Inflammatory macrophage (primary cell): ENCODE measurements around the gene FAM120AOS.
A peak's percentile ranks its signal among the peaks of the same experiment; 100 is the strongest.

ENCODE experiments used
- DNase-seq, 2 donors: peaks; one replicate each; pipeline ENCODE4 v3.0.0-alpha.2; 2020 to 2022

The FAM120AOS gene

DNA sequence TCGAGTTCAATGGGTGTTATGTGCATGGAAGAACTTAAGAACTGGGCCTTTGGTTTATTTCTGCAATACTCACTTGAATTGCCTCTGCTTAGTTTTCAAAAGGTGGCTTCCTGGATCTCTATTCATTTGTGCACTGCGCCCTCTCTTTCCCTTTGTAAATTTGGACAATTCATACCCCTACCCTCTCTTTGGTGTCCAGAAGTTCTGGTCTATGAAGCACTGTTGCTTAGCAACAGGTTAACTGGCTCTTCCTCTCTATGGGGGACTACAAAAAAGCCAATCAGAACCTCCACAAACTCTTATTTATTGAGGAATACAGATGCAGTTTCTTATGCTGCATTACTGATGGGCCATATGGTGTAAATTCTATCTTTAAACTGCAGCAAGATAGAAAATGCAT is 15.4 kb downstream of the FAM120AOS start:
- no peak for DNase-seq

DNA sequence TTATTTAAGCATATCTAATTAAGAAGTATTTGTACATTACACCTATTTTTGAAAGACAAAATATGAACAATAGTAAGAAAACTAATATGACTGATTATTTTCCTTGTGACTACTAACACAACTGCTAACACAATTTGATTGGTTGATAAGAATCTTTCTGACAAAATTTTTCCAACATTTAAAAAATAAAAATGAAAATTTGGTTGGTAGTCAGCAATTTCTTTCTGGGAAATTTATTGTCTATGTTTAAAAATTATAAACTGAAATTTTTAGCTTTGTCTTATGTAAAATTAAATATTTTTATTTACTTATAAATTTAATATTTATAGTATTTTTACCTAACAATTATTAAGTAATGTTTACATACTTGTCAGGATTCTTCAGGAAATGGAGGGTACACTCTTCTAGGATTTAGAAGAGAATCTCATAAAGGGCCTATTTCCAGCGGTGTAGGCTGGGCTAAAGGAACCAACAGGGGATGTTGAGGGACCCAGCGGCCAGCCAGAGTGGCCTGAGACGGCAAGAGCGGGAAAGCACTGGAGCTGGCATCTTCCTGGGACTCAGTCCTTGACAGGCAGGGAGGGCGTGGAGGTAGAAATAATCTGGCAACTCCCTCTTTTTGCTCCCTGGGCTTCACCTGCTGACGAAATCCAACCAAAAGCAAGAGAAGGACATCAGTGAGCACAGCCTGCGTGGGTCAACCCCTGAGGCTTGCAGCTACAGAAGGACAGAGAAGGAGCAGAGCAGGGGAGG is 16.6 kb downstream of the FAM120AOS start:
- DNase-seq, result no peak

DNA sequence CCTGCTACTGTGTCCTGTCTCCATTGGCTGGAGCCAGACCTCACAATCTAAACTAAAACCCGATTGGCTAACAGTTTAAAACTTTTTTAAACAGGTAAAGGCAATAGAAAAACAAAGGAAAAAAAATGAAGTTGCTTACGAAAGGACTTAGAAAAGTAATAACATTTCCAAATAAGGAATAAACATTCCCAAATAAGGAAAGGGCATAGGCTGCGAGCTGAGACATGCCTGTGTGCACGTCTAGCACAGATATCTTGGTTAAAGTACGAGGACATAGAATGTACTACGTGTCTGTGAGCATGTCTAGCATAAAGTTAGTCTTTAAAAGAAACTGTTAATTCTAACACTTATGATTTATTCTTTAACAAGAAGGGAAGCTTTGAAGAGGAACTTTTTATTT is 17.2 kb downstream of the FAM120AOS start:
- DNase-seq, result no peak

DNA sequence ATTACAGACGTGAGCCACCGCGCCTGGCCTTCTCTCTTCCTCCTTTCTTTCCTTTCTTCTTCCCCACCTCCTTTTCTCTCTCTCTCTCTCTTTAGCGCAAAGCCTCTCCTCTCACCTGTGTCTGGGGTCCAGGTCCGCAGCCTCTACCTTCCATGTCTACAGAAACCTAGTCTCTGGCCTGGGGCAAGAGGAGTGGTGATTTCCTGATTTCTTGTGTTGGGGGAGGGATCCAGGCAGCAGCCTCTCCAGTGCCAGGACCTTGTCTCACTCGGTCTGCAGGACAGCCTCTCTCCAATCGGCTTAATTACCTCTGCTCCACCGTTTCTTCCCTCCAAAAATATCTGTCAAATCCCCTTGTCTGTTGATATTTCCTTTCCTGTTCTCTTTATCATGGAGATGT is 18.0 kb downstream of the FAM120AOS start:
- DNase-seq, result no peak

DNA sequence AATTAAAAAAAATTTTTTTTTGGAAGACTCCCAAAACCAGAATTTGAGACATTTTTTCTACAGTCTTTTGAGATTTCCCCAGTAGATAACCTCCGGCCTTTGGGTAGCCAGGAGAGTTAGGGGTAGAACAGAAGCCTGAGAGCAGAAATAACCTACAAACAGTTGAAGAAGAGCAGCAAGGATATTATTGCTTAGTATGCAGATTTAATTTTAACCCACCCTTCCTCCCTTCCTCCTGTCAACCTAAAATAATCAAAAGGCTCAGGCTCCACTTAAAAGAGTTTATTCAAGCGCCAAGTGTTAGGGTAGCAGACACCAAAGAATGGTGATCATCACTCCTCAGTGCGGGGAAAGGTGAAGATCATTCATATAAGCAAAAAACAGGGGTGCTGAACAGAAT is 19.3 kb downstream of the FAM120AOS start:
- no peak for DNase-seq

DNA sequence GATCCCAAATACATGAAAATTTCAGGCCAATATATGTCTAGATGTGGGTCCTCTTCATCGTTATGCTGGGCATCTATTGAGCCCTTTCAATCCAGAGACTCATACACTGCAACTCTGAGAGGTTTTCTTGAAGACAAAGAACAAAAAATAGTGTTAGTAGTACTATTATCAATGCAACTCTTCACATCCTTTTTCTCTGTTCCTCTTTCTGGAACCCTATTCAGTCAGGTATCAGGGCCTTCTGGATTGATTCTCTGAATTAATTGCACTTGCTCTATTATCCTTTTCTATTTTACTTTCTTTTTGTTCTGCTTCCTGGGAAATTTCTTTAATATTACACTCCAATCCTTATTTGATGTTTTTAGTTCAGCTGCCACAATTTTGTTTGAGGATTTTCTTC is 20.4 kb downstream of the FAM120AOS start:
- no peak for DNase-seq

DNA sequence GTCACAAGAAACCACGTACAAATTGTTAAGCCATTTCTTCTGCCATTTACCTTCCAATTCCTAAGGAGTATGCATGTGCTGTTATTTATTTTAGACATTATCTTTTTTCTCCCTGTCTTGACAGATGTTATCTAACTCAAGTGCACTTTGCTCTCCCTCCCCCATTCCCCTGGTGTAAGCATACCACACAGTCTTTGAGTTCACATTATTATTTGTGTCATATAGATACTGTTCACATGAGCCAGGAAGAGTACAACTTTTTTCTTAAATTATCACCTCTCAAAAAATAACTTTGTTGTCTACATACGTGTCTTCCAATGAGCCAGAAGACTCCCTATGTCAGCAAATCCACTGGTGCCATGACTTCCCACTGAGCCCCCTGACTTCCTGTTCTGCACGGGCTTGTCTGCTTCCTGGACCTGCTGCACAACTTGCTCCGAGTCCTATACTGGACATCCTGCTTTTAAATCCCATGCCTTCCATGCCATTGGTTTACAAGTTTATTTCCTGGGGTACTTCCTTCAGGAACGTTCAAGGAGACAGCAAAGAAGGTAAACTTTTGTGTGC is 21.8 kb downstream of the FAM120AOS start:
- DNase-seq, result peak in 1 of 2 donors; percentile 20

DNA sequence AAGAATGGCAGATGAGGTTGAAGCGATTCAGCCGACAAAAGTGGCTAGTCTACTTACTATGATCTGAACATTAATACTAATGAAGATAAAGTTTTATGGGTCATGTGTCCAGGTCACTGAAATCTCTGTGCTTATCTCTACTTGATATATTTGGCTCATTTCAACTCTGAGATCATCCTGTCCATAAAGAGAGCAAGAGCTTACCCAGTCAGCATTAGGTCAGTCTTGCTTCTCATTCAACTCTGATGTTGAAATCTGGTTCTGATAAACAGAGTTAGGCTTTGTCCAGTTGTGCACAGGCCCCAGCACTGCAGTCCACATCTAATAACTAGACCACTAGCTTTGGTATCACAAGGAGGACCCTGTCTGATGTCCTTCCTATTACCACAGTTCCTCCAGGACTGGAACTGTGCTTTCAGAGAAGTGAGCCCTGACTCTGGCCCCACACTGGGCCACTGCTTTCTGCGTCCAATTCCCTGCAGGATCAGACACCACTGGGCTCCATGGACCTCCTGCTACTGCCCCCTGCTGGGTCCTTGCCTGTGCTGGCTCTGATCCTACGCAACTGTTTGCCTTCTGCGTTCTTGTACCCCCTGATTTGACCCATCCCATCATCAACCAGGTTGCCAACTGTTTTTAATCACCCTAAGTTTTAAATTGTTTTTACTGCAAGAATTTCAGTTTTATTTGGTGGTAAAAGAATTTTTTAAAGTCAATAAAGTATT is 25.6 kb downstream of the FAM120AOS start:
- peak in 1 of 2 donors; percentile 8 for DNase-seq

DNA sequence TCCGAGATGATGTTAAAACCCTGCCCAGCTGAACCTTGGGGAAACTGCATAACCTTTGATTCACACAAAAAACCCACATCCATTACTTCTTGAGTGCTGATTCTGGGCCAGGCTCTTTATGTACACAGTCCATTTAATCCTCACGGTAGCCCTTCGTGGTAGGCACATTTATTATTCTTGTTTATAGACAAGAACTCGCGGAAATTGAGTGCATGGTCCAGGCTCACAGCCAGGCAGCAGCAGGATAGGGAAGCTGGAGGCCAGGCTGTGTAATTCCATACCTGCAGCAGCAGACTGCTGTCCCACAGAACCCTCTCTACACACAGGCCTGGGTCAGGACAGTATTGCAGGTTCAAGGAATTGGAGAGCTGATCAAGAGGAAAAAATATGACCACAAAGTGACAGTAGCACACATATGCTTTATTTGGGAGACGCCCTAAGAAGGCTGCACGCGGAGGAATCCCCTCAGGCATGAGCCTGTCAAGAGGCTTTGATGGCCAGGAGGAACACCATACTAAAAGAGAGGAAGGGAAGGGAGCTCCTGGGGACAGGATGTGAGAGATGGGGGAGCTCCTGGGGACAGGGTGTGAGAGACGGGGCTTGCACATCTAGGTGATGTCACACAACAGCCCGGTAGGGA is 30.3 kb downstream of the FAM120AOS start:
- DNase-seq, result no peak

DNA sequence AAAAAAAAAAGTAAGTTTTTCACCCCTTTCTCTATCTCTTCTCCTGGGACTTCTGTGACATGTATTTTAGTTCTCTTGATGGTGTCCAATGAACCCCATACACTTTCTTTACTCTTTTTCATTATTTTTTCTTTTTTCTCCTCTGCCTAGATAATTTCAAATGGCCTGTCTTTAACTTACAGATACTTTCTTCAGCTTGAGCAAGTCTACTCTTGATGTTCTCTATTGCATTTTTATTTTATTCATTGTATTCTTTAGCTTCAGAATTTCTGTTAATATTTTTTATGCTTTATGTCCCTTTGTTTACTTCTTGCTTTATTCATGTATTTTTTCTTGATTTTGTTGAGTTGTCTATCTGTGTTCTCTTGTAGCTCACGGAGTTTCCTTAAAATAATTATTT is 34.4 kb downstream of the FAM120AOS start:
- no peak for DNase-seq

DNA sequence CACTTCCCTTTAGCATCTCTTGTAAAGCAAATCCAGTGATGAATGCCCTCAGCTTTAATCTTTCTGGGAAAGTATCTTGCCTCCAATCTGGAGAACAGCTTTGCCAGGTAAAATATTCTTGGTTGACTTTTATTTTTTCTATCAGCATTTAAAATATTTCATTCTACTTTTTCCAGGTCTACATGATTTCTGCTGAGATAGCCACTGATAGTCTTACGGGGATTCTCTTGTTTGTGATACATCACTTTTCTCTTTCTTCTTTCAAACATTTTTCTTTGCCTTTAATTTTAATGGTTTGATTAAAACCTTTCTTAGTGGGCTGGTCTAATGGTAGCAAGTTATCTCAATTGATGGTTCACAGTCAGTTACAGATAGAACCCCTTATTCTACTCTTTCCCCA is 35.8 kb downstream of the FAM120AOS start:
- DNase-seq, result no peak

DNA sequence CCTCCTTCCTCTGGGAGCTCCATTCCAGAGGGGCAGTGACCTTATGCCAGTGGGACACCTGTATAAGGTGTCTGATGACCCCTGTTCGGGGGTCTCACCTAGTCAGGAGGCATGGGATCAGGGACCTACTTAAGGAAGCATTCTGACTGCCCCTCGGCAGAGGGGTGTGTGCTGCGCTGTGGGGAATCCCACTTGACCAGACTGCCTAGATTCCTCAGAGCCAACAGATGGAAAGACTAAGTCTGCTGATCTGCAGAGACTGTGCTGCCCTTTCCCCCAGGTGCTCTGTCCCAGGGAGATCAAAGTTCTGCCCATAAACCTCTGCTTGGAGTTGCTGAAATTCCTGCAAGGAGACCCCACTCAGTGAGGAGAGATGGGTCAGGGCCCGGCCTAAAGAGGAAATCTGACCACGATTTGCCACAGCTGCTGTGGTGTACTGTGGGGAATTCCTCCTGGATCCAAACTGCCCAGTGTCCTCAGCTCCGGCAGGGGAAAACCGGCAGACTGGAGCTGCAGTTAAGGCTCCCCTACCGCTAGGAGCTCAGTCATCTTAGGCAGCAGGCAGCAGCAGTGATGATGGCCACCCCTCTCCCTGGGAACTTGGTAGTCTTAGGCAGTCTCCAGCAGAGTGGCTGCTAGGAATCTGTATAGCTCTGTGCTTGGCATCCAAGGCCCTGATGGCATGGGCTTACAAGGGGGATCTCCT is 36.7 kb downstream of the FAM120AOS start:
- DNase-seq, result no peak

DNA sequence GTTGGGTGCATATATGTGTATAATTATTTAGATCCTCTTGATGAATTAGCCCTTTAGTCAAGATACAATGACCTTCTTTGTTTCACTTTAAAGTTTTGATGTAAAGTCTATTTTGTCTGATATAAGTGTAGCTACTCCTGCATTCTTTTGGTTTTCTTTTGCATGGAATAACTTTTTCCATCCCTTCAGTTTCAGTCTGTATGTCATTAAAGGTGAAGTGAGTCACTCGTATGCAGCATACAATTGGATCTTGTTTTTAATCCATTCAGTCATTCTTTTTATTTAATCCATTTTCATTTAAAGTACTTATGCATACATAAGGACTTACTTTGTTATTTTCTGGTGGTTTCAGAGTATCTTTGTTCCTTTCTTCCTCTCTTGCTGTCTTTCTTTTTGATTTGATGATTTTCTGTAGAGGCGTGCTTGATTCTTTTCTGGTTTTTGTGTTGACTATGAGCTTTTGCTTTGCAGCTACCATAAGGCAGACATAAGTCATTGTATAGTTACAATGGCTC is 38.1 kb downstream of the FAM120AOS start:
- DNase-seq, result no peak

DNA sequence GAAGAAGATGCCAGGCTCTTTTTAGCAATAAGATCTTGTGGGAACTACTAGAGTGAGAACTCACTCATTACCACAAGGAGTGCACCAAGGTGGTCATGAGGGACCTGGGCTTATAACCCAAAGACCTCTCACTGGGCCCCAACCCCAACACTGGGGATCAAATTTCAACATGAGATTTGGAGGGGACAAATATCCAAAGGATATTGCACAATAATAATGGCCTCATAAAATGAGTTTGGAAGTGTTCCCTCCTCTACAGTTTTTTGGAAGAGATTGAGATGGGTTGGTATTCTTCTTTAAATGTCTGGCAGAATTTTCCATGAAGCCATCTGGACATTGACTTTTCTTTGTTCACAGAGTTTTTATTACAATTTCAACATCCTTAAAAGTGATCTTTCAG is 39.9 kb downstream of the FAM120AOS start:
- no peak for DNase-seq

DNA sequence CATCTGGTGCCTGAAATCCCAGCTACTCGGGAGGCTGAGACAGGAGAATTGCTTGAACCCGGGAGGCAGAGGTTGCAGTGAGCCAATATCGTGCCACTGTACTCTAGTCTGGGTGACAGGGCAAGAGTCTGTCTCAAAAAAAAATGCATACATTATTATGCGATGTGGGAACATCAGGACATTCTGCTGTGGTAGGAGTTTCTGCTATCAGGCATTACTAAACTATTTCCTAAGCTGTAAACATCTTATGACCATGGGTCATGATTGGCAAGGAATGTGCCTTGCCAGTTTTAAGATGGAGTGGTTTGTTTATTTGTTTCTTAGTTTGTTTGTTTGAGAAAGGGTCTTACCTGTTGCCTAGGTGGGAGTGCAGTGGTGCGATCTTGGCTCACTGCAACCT is 47.0 kb downstream of the FAM120AOS start:
- DNase-seq, result peak; percentile 51 to 66

DNA sequence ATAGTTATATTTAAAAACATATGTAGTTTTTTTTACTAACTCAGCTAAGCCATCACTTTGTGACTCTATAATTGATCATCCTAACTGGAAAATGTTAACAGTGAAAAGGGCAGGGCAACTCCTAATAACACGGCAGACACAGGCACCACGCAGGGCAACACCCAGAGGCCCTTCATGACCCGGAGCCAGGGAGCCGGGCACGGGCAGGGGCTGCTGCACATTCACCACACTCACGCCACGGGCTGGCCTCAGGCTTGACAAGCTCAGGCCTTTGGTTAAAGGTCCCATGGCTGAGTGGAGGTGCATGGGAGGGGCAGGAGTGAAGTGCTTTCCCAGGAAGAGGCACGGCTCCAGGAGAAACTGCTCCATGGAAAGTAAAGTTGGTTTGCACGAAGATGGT is 54.9 kb downstream of the FAM120AOS start:
- no peak for DNase-seq

DNA sequence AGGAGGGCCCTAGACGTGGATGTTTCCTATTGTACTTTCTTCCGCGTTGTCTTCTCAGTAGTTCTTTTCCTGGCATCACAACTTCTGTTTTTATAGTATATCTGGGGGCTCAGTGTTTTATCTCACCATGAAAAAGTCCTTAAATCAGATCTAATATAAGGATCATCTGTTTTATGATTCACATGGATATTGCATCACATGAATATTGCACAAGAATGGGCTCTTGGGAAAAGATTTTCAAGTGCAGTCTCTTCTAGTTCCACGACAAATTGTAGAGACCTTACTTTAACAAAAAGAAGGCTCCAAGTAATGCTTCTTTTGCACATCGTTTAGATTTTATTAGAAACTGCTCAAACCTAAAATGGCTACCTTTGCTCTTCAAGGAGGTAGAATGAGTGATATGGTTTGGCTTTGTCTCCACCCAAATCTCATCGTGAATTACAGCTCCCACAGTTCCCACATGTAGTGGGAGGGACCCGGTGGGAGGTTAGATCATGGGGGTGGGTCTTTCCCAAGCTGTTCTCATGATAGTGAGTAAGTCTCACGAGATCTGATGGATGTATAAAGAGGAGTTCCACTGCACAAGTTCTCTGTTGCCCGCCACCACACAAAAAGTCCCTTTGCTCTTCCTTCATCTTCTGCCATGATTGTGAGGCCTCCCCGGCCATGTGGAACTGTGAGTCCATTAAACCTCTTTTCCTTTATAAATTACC is 55.6 kb downstream of the FAM120AOS start:
- peak; percentile 82 to 86 for DNase-seq
